ENCODE measurements around the gene ADGRF1. TPM values are rescaled to one million over a fixed set of nuclear protein-coding genes. Genes with fewer than 3 reads are reported as not detected.
"Not testable (repeated sequence)": the region's sequence is repeated elsewhere in the genome, so short reads cannot be mapped to it uniquely, and the experiment has no call there.

Gene ADGRF1
- total and polyA plus RNA-seq, 2 donors (not counting 1 experiment from before 2014, with no cell fraction given), result not detected

GRCh38 chr6:46993846-46994245, 48.3 kb downstream of the ADGRF1 start:
- Histone ChIP-seq H3K9ac (ENCODE audit: insufficient read depth, low read length) (no peak overlapping the region), H2AFZ (ENCODE audit: low read length) (no peak overlapping the region), H3K4me3 (replicated peaks in 1 of 4; ENCODE audit: control extremely low read depth in 1 of 4, insufficient read depth in 1 of 4, low read depth in 3 of 4, low read length in 4 of 4) (no peak overlapping the region), H3K4me2 (ENCODE audit: extremely low read depth, insufficient read depth, low read length) (no peak overlapping the region), H3K36me3 (ENCODE audit: control insufficient read depth, insufficient read depth, low read length) (no peaks in the 10 kb centered on the region), H4K20me1 (ENCODE audit: control insufficient read depth, extremely low read depth, insufficient read depth, low read length) (no peaks in the 10 kb centered on the region), H3K27ac (ENCODE audit: insufficient read depth, low read length) (no peak overlapping the region), H3K4me1 (ENCODE audit: control insufficient read depth, extremely low read depth, insufficient read depth, low read length) (peaks cover 2% of the 10 kb centered on the region), H3K79me2 (ENCODE audit: control insufficient read depth, insufficient read depth, low read length) (no peaks in the 10 kb centered on the region), H3K27me3 (ENCODE audit: control insufficient read depth, insufficient read depth, low read length) (no peaks in the 10 kb centered on the region), H3K9me3 (ENCODE audit: control insufficient read depth, insufficient read depth, low read depth, low read length) (no peaks in the 10 kb centered on the region)
- TF ChIP-seq EZH2 (IDR thresholded peaks at IDR 0.05; ENCODE audit: low read length, missing control alignments) (no peak), CTCF (conservative IDR thresholded peaks at IDR 0.05 in 1 of 2, IDR thresholded peaks at IDR 0.05 in 1 of 2; ENCODE audit: low read depth in 1 of 2, low read length in 2 of 2) (no peak)
- DNase-seq (ENCODE audit: low read depth in 2 of 2), result peak; percentile 35 to 99

- H3K27me3 ChIP-seq (ENCODE audit: control insufficient read depth, insufficient read depth, low read length); H3K4me3 ChIP-seq (replicated peaks in 1 of 4; ENCODE audit: control extremely low read depth in 1 of 4, insufficient read depth in 1 of 4, low read depth in 3 of 4, low read length in 4 of 4); H3K9ac ChIP-seq (ENCODE audit: insufficient read depth, low read length); H3K27ac ChIP-seq (ENCODE audit: insufficient read depth, low read length); H3K4me1 ChIP-seq (ENCODE audit: control insufficient read depth, extremely low read depth, insufficient read depth, low read length); H3K9me3 ChIP-seq (ENCODE audit: control insufficient read depth, insufficient read depth, low read depth, low read length); H3K4me2 ChIP-seq (ENCODE audit: extremely low read depth, insufficient read depth, low read length); H3K79me2 ChIP-seq (ENCODE audit: control insufficient read depth, insufficient read depth, low read length); H4K20me1 ChIP-seq (ENCODE audit: control insufficient read depth, extremely low read depth, insufficient read depth, low read length); H2AFZ ChIP-seq (ENCODE audit: low read length); H3K36me3 ChIP-seq (ENCODE audit: control insufficient read depth, insufficient read depth, low read length): not testable (repeated sequence)
- peak in 1 of 2 donors; percentile 64 for DNase-seq (ENCODE audit: low read depth in 2 of 2)
These were observed 49.7 kb downstream of the ADGRF1 start for GRCh38 chr6:46992391-46992790.

- not testable (repeated sequence) for H3K79me2 ChIP-seq (ENCODE audit: control insufficient read depth, insufficient read depth, low read length); H3K4me2 ChIP-seq (ENCODE audit: extremely low read depth, insufficient read depth, low read length); H3K36me3 ChIP-seq (ENCODE audit: control insufficient read depth, insufficient read depth, low read length); H3K27me3 ChIP-seq (ENCODE audit: control insufficient read depth, insufficient read depth, low read length); H2AFZ ChIP-seq (ENCODE audit: low read length); H3K9me3 ChIP-seq (ENCODE audit: control insufficient read depth, insufficient read depth, low read depth, low read length); H3K9ac ChIP-seq (ENCODE audit: insufficient read depth, low read length); H3K4me3 ChIP-seq (replicated peaks in 1 of 4; ENCODE audit: control extremely low read depth in 1 of 4, insufficient read depth in 1 of 4, low read depth in 3 of 4, low read length in 4 of 4); H3K4me1 ChIP-seq (ENCODE audit: control insufficient read depth, extremely low read depth, insufficient read depth, low read length); H4K20me1 ChIP-seq (ENCODE audit: control insufficient read depth, extremely low read depth, insufficient read depth, low read length); H3K27ac ChIP-seq (ENCODE audit: insufficient read depth, low read length)
- TF ChIP-seq CTCF (conservative IDR thresholded peaks at IDR 0.05 in 1 of 2, IDR thresholded peaks at IDR 0.05 in 1 of 2; ENCODE audit: low read depth in 1 of 2, low read length in 2 of 2), result peak; percentile 40 to 58
- peak; percentile 62 to 72 for DNase-seq (ENCODE audit: low read depth in 2 of 2)
These were observed 51.2 kb downstream of the ADGRF1 start for GRCh38 chr6:46990818-46991510.
